ENCODE results near the gene RELN.

GRCh38 chr7:103762877-103763276 is 226.6 kb downstream of the RELN start:
- TF ChIP-seq CTCF (conservative IDR thresholded peaks at IDR 0.05) = no peak
- TF ChIP-seq EZH2 (IDR thresholded peaks at IDR 0.05; ENCODE audit: low read depth) = no peak
